Measurements from ENCODE around the gene CDH13.

Gene CDH13

DNA sequence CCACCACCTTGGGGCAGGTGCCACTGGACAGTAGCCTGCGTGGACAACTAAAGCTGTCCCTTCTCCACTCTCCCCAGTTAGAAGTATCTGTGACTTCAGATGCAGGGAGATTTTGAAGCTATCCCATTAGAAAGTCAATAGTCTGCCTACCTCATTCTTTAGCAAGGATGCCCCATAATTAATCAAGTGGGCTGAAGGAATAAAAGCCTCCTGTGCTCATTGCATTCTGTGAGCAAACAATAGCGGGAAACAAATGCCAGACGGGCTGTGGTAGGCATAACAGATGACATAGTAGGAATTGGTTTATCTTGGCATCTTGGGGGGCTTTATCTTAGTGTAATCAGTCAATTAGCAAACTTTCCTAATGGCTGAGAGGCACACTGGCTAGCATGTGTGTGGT, 1084.3 kb downstream of the CDH13 start:
- no peak for TF ChIP-seq CTCF (IDR thresholded peaks at IDR 0.05; ENCODE audit: low read depth, low read length)
- no peak overlapping the region for H3K4me3 ChIP-seq (ENCODE audit: low read depth, low read length)

- H3K4me3 ChIP-seq (ENCODE audit: low read depth, low read length) = no peak overlapping the region
- TF ChIP-seq CTCF (IDR thresholded peaks at IDR 0.05; ENCODE audit: low read depth, low read length) = no peak
These were observed 1086.8 kb downstream of the CDH13 start for GRCh38 chr16:83713597-83713996.

DNA sequence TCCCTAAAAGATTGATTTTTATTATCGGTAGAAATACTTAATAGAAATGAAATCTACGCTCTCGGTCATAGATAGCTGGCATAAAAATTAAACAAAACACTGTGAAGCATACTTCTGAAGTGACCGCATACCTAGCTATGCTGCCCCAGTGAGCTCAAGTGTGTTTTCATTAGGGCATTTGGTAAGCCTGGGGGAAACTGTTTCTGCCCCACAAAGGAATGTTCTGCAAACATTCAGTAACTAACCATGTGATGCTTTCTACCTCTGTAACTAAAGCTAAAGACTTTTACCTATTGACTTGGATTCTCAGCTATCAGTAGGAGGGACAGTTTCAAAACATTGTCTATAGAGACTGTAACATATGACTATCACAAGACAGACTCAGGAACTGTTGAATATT, 1087.5 kb downstream of the CDH13 start:
- H3K4me3 ChIP-seq (ENCODE audit: low read depth, low read length) = no peak overlapping the region
- no peak for TF ChIP-seq CTCF (IDR thresholded peaks at IDR 0.05; ENCODE audit: low read depth, low read length)

DNA sequence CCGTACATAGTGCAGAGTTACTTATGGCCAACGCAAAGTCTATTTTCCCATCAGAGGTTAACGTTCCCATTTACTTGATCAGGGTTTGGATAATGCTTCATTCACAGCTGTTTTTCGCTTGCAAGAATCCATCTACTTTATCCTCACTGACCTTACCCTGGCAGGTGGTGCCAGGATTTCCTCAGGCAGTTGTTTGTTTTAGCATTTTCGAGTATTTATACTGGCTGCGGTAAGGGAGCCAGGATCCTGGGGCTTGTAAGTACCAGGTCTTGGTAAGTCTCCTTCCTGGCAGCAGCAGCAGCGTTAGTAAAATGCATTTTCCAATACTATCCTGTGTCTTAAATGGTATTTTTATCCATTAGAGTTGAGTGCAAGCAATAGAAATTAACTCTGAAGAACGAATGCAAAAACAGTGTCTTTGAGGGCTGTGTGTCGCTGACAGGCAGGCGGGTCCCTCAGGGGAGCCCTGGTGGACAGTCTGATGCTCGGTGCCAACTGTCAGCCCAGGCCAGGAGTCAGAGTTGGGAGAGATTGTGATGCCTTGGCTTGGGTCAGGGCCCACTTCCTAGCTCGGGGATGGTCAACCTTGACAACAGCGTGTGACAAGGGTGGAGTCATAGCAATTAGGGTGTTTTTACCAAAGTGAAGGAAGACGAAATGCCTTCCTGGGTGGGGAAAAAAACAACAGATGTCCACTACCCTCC, 1088.6 kb downstream of the CDH13 start:
- TF ChIP-seq CTCF (IDR thresholded peaks at IDR 0.05; ENCODE audit: low read depth, low read length) = no peak

GRCh38 chr16:83717308-83717707, 1090.5 kb downstream of the CDH13 start:
- TF ChIP-seq CTCF (IDR thresholded peaks at IDR 0.05; ENCODE audit: low read depth, low read length) = no peak
- no peak overlapping the region for H3K4me3 ChIP-seq (ENCODE audit: low read depth, low read length)

More for the DNA sequence above, 1088.6 kb downstream of the CDH13 start:
- no peak overlapping the region for H3K4me3 ChIP-seq (ENCODE audit: low read depth, low read length)

DNA sequence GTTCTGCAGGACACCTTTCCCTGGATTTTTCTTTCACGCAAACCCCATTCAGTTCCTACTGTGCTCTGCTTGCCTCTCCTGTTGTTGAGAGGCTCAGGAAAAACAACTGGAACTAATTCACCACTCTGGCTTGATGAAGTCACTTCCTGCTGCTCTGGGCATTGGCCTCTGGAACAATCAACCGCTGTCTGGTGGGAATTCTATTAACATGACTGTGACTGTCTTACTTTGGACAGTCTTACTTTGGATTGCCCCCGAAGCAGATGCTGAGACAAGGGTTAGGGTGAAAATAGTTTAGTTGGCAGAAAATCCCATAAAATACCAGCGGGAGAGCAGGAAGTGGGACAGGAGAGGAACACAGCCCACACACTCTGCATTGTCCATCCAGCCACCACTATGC, 1091.0 kb downstream of the CDH13 start:
- TF ChIP-seq CTCF (IDR thresholded peaks at IDR 0.05; ENCODE audit: low read depth, low read length) = no peak
- no peak overlapping the region for H3K4me3 ChIP-seq (ENCODE audit: low read depth, low read length)

DNA sequence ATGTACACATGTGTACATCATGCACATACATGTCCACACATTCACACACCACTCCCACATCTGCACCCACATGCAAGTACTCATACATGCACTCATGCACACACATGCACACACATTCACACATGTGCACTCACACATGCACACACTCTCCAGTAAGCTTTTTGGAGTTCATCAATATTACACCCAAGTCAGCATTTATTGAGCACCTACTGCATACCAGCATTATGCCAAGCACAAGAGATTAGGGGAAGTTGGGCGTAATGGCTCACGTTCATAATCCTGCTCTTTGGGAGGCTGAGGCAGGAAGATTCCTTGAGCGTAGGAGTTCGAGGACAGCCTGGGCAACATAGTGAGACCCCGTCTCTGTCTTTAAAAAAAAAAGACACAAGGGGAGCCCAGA, 1093.4 kb downstream of the CDH13 start:
- TF ChIP-seq CTCF (IDR thresholded peaks at IDR 0.05; ENCODE audit: low read depth, low read length) = no peak
- H3K4me3 ChIP-seq (ENCODE audit: low read depth, low read length) = no peak overlapping the region
